ENCODE results near the gene UBXN10.

DNA sequence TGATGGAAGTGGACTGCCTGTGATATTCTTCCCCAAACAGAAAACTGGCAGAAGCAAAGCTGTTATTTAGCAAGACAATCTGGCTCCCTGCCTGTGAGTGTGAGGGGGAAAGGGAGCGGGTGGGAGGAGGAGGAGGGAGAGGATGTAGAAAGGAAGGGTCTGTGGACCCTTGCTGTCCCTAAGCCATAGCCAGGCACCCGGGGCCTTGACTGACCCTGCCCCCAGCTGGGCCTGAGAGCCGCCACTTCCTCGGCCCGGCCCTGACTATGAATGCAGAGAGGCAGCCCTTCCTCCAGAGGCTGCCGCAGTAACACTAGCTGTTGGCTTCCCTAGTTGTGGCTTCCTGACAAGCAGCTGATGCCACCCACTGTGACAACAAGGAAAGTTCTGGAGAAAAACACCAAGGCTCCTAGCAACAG, 32.9 kb upstream of the UBXN10 start:
- no peak for TF ChIP-seq EZH2phosphoT487 (IDR thresholded peaks at IDR 0.05; ENCODE audit: borderline replicate concordance)
- TF ChIP-seq, protein P1, sequence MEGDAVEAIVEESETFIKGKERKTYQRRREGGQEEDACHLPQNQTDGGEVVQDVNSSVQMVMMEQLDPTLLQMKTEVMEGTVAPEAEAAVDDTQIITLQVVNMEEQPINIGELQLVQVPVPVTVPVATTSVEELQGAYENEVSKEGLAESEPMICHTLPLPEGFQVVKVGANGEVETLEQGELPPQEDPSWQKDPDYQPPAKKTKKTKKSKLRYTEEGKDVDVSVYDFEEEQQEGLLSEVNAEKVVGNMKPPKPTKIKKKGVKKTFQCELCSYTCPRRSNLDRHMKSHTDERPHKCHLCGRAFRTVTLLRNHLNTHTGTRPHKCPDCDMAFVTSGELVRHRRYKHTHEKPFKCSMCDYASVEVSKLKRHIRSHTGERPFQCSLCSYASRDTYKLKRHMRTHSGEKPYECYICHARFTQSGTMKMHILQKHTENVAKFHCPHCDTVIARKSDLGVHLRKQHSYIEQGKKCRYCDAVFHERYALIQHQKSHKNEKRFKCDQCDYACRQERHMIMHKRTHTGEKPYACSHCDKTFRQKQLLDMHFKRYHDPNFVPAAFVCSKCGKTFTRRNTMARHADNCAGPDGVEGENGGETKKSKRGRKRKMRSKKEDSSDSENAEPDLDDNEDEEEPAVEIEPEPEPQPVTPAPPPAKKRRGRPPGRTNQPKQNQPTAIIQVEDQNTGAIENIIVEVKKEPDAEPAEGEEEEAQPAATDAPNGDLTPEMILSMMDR (conservative IDR thresholded peaks at IDR 0.05; ENCODE audit: low read length): no peak
